Endothelial cell of umbilical vein (primary cell): ENCODE measurements around the gene PPP1CA. TPM values are rescaled to one million over a fixed set of nuclear protein-coding genes. Genes with fewer than 3 reads are reported as not detected.

ENCODE experiments used
- BruUV-seq: library from RNA; stranded (reverse); fragments of 400-500 nt; replicated peaks from 2 replicates; lab custom pipeline; 2021; lab: Mats Ljungman, UMichigan
- CTCF ChIA-PET: fragments of 300-600, 350-600 bp; sonication (Branson Sonifier 250); formaldehyde crosslinking; loops from one replicate; lab custom pipeline; 2021; ENCODE audit warnings: antibody characterized with exemption, inconsistent platforms; lab: Charles Lee
- POLR2A ChIA-PET: fragments of 300-600, 350-600 bp; sonication (Branson Sonifier 250); formaldehyde crosslinking; loops from one replicate; lab custom pipeline; 2021; ENCODE audit warnings: antibody characterized with exemption, inconsistent platforms; lab: Charles Lee
- DNase-seq: peaks from one replicate; pipeline ENCODE4 v3.0.0-alpha.2; 2011; ENCODE audit warnings: low read depth, low spot score
- FAIRE-seq: peaks from 2 replicates; lab custom pipeline; 2011; peaks lifted over from hg19 to GRCh38; lab: Jason Lieb, UNC
- H2AFZ ChIP-seq: 2 replicates; pipeline ENCODE4 v1.6.0; 2012; ENCODE audit warnings: low read depth, low read length, control low read depth, inconsistent platforms
- H3K27ac ChIP-seq: 2 replicates; pipeline ENCODE4 v1.5.1; 2011; ENCODE audit warnings: low read depth, mild to moderate bottlenecking, control low read depth, low read length, moderate library complexity; ENCODE audit not compliant: insufficient read depth
- H3K27me3 ChIP-seq, 2 experiments: 2 replicates each; pipeline versions ENCODE4 v1.6.0 to v1.6.1; 2011; ENCODE audit warnings: low read length in 2 of 2, mixed read lengths in 1 of 2; ENCODE audit not compliant: control insufficient read depth in 2 of 2, insufficient read depth in 2 of 2
- H3K36me3 ChIP-seq, 2 experiments: 2 replicates in 1 of 2; 3 replicates in 1 of 2; pipeline ENCODE4 v1.5.1; 2011; ENCODE audit warnings: low read length in 2 of 2, mild to moderate bottlenecking in 1 of 2, moderate library complexity in 1 of 2; ENCODE audit not compliant: control insufficient read depth in 2 of 2, insufficient read depth in 2 of 2; ENCODE audit errors: extremely low read depth in 1 of 2
- H3K4me1 ChIP-seq: 3 replicates; pipeline ENCODE4 v1.5.1; 2011; ENCODE audit warnings: mild to moderate bottlenecking, low read length; ENCODE audit not compliant: control insufficient read depth, insufficient read depth; ENCODE audit errors: extremely low read depth
- H3K4me2 ChIP-seq: 2 replicates; pipeline ENCODE4 v1.6.1; 2011; ENCODE audit warnings: low read length, control low read depth, mixed read lengths; ENCODE audit not compliant: insufficient read depth
- H3K4me3 ChIP-seq, 3 experiments: fragments of 200-600 bp in 1 of 3; sonication (generic), shearing (Covaris generic) in 1 of 3; replicated peaks in 1 of 3; 2 replicates each; pipeline ENCODE4 v1.5.1; 2011 to 2016; ENCODE audit warnings: control low read depth in 3 of 3, low read length in 3 of 3, mild to moderate bottlenecking in 2 of 3, inconsistent platforms in 1 of 3, low read depth in 1 of 3, moderate library complexity in 1 of 3; ENCODE audit not compliant: insufficient read depth in 1 of 3
- H3K79me2 ChIP-seq: 2 replicates; pipeline ENCODE4 v1.6.0; 2012; ENCODE audit warnings: low read length, inconsistent platforms; ENCODE audit not compliant: control insufficient read depth, insufficient read depth
- H3K9ac ChIP-seq: replicated peaks from 2 replicates; pipeline ENCODE3; 2011; ENCODE audit warnings: low read length, control low read depth; ENCODE audit not compliant: insufficient read depth; ENCODE audit errors: extremely low read depth
- H3K9me1 ChIP-seq: replicated peaks from 3 replicates; pipeline ENCODE4 v1.6.0; 2011; ENCODE audit warnings: mild to moderate bottlenecking, low read length; ENCODE audit not compliant: control insufficient read depth, insufficient read depth; ENCODE audit errors: extremely low read depth
- H3K9me3 ChIP-seq: replicated peaks from 2 replicates; pipeline ENCODE4 v1.5.1; 2012; ENCODE audit warnings: low read length, inconsistent platforms; ENCODE audit not compliant: control insufficient read depth, insufficient read depth
- H4K20me1 ChIP-seq: replicated peaks from 2 replicates; pipeline ENCODE3; 2011; ENCODE audit warnings: mild to moderate bottlenecking, low read length; ENCODE audit not compliant: control insufficient read depth, insufficient read depth; ENCODE audit errors: extremely low read depth
- EZH2 ChIP-seq: IDR thresholded peaks from 2 replicates; pipeline ENCODE4 v1.6.1; 2012; ENCODE audit warnings: borderline replicate concordance, low read depth, mild to moderate bottlenecking, moderate library complexity, low read length, inconsistent platforms; ENCODE audit not compliant: severe bottlenecking
- FOS ChIP-seq: IDR thresholded peaks from 2 replicates; pipeline ENCODE4 v1.6.1; 2011; ENCODE audit warnings: mild to moderate bottlenecking, low read length, moderate library complexity, borderline replicate concordance; ENCODE audit not compliant: insufficient read depth
- GATA2 ChIP-seq: IDR thresholded peaks from 2 replicates; pipeline ENCODE4 v1.7.0; 2011; ENCODE audit warnings: low read depth, mild to moderate bottlenecking, moderate library complexity, mixed read lengths, low read length; ENCODE audit not compliant: insufficient read length, insufficient read depth
- JUN ChIP-seq: IDR thresholded peaks from 2 replicates; pipeline ENCODE4 v1.6.1; 2011; ENCODE audit warnings: borderline replicate concordance, low read depth; ENCODE audit not compliant: insufficient read length, insufficient read depth
- MYC ChIP-seq: IDR thresholded peaks from one replicate; pipeline ENCODE4 v1.6.1; 2011; ENCODE audit warnings: mild to moderate bottlenecking, low read depth, low read length
- POLR2A ChIP-seq: IDR thresholded peaks from 2 replicates; pipeline ENCODE4 v1.6.1; 2012; ENCODE audit warnings: low read depth, mild to moderate bottlenecking, control low read depth, low read length
- POLR2AphosphoS5 ChIP-seq: IDR thresholded peaks from 2 replicates; pipeline ENCODE4 v1.6.1; 2012; ENCODE audit warnings: low read depth, mild to moderate bottlenecking, control low read depth, low read length, moderate library complexity; ENCODE audit not compliant: insufficient read depth
- dilution Hi-C: fragments of 300-500 bp; cut with MboI; formaldehyde crosslinking; loops from one replicate; pipeline ENCODE4 v1.15.0; 2019; ENCODE audit warnings: low sequenced_read_pairs; ENCODE audit not compliant: extremely low pct_ligation_motif_present
- intact Hi-C: fragments of 100-400 bp; cut with micrococcal nuclease; formaldehyde crosslinking; loops from one replicate; pipeline ENCODE4 v1.10.0; 2022
- polyA plus RNA-seq, 4 experiments: library from polyadenylated mRNA; depleted of rRNA in 3 of 4; stranded (reverse) in 3 of 4; unstranded in 1 of 4; fragments of >200 nt; gene quantifications; 2 replicates each; pipeline versions ENCODE4 v1.2.1 to v1.2.3, GENCODE V29; 2011 to 2012; ENCODE audit warnings: missing spikeins in 1 of 4
- total RNA-seq: library from RNA; stranded (reverse); gene quantifications from 2 replicates; pipeline ENCODE4 v1.2.3, GENCODE V29; 2021
- TF ChIP-seq, protein P1 (sequence below): IDR thresholded peaks from 2 replicates; pipeline ENCODE4 v1.6.1; 2011; ENCODE audit not compliant: insufficient read depth, insufficient read length
- TF ChIP-seq, protein P2 (sequence below), 2 donors: IDR thresholded peaks; 1 replicate in 1 of 2; 2 replicates in 1 of 2; pipeline ENCODE4 v1.5.1; 2011; ENCODE audit warnings: low read length in 2 of 2, mild to moderate bottlenecking in 2 of 2, moderate library complexity in 2 of 2, control low read depth in 1 of 2, inconsistent platforms in 1 of 2, low read depth in 1 of 2; ENCODE audit not compliant: insufficient read depth in 1 of 2; ENCODE audit errors: extremely low read depth in 1 of 2

PPP1CA gene
- total and polyA plus RNA-seq, 2 donors (not counting 3 experiments of a cell fraction or from before 2014, with no cell fraction given) = 192 to 419 TPM

- Histone ChIP-seq H3K9me1 (no peaks in the 10 kb centered on the region), H3K36me3 (no peaks in the 10 kb centered on the region), H3K9ac (no peak overlapping the region), H3K79me2 (peaks cover 11% of the 10 kb centered on the region), H2AFZ (no peak overlapping the region), H3K4me1 (peaks cover 12% of the 10 kb centered on the region), H3K27me3 (no peaks in the 10 kb centered on the region), H3K9me3 (no peaks in the 10 kb centered on the region), H3K4me3 (no peak overlapping the region), H3K27ac (no peak overlapping the region), H3K4me2 (no peak overlapping the region), H4K20me1 (no peaks in the 10 kb centered on the region)
- intact Hi-C loops (no loop called here), dilution Hi-C loops (no loop called here)
- TF ChIP-seq, protein P1, sequence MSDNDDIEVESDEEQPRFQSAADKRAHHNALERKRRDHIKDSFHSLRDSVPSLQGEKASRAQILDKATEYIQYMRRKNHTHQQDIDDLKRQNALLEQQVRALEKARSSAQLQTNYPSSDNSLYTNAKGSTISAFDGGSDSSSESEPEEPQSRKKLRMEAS = no peak
- TF ChIP-seq POLR2AphosphoS5 = no peak
- TF ChIP-seq MYC = no peak
- TF ChIP-seq, protein P2, sequence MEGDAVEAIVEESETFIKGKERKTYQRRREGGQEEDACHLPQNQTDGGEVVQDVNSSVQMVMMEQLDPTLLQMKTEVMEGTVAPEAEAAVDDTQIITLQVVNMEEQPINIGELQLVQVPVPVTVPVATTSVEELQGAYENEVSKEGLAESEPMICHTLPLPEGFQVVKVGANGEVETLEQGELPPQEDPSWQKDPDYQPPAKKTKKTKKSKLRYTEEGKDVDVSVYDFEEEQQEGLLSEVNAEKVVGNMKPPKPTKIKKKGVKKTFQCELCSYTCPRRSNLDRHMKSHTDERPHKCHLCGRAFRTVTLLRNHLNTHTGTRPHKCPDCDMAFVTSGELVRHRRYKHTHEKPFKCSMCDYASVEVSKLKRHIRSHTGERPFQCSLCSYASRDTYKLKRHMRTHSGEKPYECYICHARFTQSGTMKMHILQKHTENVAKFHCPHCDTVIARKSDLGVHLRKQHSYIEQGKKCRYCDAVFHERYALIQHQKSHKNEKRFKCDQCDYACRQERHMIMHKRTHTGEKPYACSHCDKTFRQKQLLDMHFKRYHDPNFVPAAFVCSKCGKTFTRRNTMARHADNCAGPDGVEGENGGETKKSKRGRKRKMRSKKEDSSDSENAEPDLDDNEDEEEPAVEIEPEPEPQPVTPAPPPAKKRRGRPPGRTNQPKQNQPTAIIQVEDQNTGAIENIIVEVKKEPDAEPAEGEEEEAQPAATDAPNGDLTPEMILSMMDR (IDR thresholded peaks at IDR 0.05; ENCODE audit: extremely low read depth in 1 of 2, insufficient read depth in 1 of 2, low read depth in 1 of 2, low read length in 2 of 2) = no peak
- TF ChIP-seq FOS = no peak
- TF ChIP-seq EZH2 = no peak
- no peak for TF ChIP-seq JUN
- TF ChIP-seq POLR2A = no peak
- no peak for TF ChIP-seq GATA2
- CTCF ChIA-PET = interaction anchor here (2.5 kb wide), 1 partner anchor 15 kb away, joined by 6 read pairs; no protein-coding TSS in a partner anchor
- FAIRE-seq = no peak
- DNase-seq = no peak
- POLR2A ChIA-PET = no interaction called here
- no TSS peak for BruUV-seq
Measured at GRCh38 chr11:67405196-67405567, 3.5 kb upstream of the PPP1CA start.
